Caco-2 (cell line): ENCODE measurements around the gene GPR3. TPM values are rescaled to one million over a fixed set of nuclear protein-coding genes. Genes with fewer than 3 reads are reported as not detected.

Experiments used
- BruUV-seq: library from RNA; stranded (reverse); fragments of 400-500 nt; replicated peaks from 2 replicates; lab custom pipeline; 2021; lab: Mats Ljungman, UMichigan
- CTCF ChIA-PET: fragments of 300-600 bp; sonication (Branson Sonifier 250); formaldehyde crosslinking; loops from one replicate; lab custom pipeline; 2022; ENCODE audit warnings: antibody characterized with exemption; lab: Charles Lee
- POLR2A ChIA-PET: fragments of 300-600 bp; sonication (Branson Sonifier 250); formaldehyde crosslinking; loops from one replicate; lab custom pipeline; 2022; ENCODE audit warnings: antibody characterized with exemption; lab: Charles Lee
- DNase-seq, 2 experiments: peaks; one replicate each; pipeline versions ENCODE4 v3.0.0 to v3.0.0-alpha.2; 2020 to 2022
- H3K27me3 ChIP-seq: replicated peaks from 2 replicates; pipeline ENCODE4 v1.6.0; 2011; ENCODE audit warnings: low read length; ENCODE audit not compliant: control insufficient read depth, insufficient read depth
- H3K36me3 ChIP-seq: 2 replicates; pipeline ENCODE4 v1.5.1; 2011; ENCODE audit warnings: low read length; ENCODE audit not compliant: control insufficient read depth, insufficient read depth
- H3K4me1 ChIP-seq: fragments of 250-450 bp; sonication (Bioruptor Pico); 2 replicates; pipeline ENCODE4 v1.5.1; 2020; ENCODE audit warnings: mild to moderate bottlenecking
- H3K4me3 ChIP-seq: 2 replicates; pipeline ENCODE4 v1.5.1; 2011; ENCODE audit warnings: low read depth, mild to moderate bottlenecking, control low read depth, low read length
- H3K9me3 ChIP-seq: fragments of 250-450 bp; sonication (Bioruptor Pico); 2 replicates; pipeline ENCODE4 v1.5.1; 2020; ENCODE audit warnings: mild to moderate bottlenecking, moderate library complexity
- H3K27ac Mint-ChIP-seq: one replicate; pipeline ENCODE4 v1.8.0; 2022; ENCODE audit warnings: mixed read lengths; ENCODE audit not compliant: unreplicated experiment
- H3K27me3 Mint-ChIP-seq: one replicate; pipeline ENCODE4 v1.8.0; 2022; ENCODE audit warnings: mixed read lengths; ENCODE audit not compliant: insufficient read depth, unreplicated experiment
- H3K36me3 Mint-ChIP-seq: one replicate; pipeline ENCODE4 v1.8.0; 2022; ENCODE audit warnings: mild to moderate bottlenecking, mixed read lengths; ENCODE audit not compliant: insufficient read depth, unreplicated experiment
- H3K4me1 Mint-ChIP-seq: one replicate; pipeline ENCODE4 v1.8.0; 2022; ENCODE audit warnings: low read depth, mixed read lengths; ENCODE audit not compliant: unreplicated experiment
- H3K4me3 Mint-ChIP-seq: one replicate; pipeline ENCODE4 v1.8.0; 2022; ENCODE audit warnings: mild to moderate bottlenecking, moderate library complexity, mixed read lengths; ENCODE audit not compliant: unreplicated experiment
- H3K9me3 Mint-ChIP-seq: one replicate; pipeline ENCODE4 v1.8.0; 2022; ENCODE audit warnings: mixed read lengths; ENCODE audit not compliant: unreplicated experiment
- intact Hi-C: fragments of 100-400 bp; cut with micrococcal nuclease; formaldehyde crosslinking; loops from one replicate; pipeline ENCODE4 v1.10.0; 2022; ENCODE audit not compliant: unreplicated experiment
- total RNA-seq: library from RNA; stranded (reverse); gene quantifications from 2 replicates; pipeline ENCODE4 v1.2.3, GENCODE V29; 2022
- TF ChIP-seq, protein P1 (sequence below), 2 experiments: fragments of 200-600 bp in 1 of 2; IDR thresholded peaks; 1 replicate in 1 of 2; 2 replicates in 1 of 2; pipeline versions ENCODE4 v1.5.1 to v1.8.0; 2011 to 2022; ENCODE audit warnings: antibody characterized with exemption in 1 of 2, control low read depth in 1 of 2, inconsistent platforms in 1 of 2, low read depth in 1 of 2, low read length in 1 of 2, mild to moderate bottlenecking in 1 of 2, moderate library complexity in 1 of 2; ENCODE audit not compliant: insufficient read depth in 1 of 2, severe bottlenecking in 1 of 2, unreplicated experiment in 1 of 2

Gene GPR3
- total RNA-seq, 1 experiment from 2014 or later, result 0.91 TPM

DNA sequence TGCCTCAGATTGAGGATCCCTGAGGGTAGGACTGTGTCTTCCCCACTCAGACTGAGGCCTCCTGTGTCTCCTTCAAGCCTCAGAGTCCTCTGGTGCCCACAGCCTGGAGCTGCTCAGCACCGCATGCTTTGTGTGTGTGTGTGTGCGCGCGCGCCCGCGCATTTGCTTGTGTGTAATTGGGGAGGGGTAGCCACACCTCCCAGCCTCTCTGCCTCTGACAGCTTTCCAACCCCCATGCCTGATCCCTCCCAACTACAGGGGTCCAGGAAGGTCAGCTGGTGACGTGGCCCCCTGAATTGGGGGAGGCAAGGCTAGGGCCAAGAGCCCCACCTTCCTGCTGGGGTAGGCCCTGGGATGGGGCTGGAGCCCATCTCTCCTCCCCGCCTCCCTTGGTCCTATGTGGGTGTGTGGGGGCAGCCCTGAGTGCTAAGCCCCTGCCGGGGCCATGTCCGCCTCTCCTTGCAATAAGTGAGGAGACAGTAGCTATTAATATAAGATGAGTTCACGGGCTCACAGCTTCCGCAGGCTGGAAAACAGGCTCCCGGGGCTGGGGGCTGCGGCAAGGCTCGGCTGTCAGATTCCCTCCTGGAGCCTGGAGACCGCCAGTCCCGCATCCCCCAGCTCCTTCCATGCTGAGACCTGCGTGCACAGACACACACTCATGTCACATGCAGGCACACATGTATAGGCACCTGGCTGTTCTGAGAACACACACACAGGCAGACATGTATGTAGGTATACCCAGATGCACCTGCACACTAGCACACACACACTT is 7.0 kb downstream of the GPR3 start:
- ChIA-PET CTCF (interaction anchor here (0.6 to 2.0 kb wide), 6 partner anchors 33 to 207 kb away, joined by 3 to 6 read pairs (median 4); partner anchors contain the start of gene MAP3K6), POLR2A (no interaction called here)
- H3K4me3 Mint-ChIP-seq, result no peak overlapping the region
- Histone ChIP-seq H3K36me3 (no peaks in the 10 kb centered on the region), H3K9me3 (no peaks in the 10 kb centered on the region), H3K4me3 (no peak overlapping the region), H3K4me1 (peaks cover 8% of the 10 kb centered on the region; the same call in 1 of the 2 replicates), H3K27me3 (no peaks in the 10 kb centered on the region)
- H3K36me3 Mint-ChIP-seq, result peaks cover 28% of the 10 kb centered on the region
- no TSS peak for BruUV-seq
- no peak for DNase-seq
- intact Hi-C loops, result no loop called here
- H3K9me3 Mint-ChIP-seq, result no peaks in the 10 kb centered on the region
- no peak overlapping the region for H3K27ac Mint-ChIP-seq
- H3K27me3 Mint-ChIP-seq, result no peaks in the 10 kb centered on the region
- peaks cover 6% of the 10 kb centered on the region for H3K4me1 Mint-ChIP-seq
- TF ChIP-seq, protein P1, sequence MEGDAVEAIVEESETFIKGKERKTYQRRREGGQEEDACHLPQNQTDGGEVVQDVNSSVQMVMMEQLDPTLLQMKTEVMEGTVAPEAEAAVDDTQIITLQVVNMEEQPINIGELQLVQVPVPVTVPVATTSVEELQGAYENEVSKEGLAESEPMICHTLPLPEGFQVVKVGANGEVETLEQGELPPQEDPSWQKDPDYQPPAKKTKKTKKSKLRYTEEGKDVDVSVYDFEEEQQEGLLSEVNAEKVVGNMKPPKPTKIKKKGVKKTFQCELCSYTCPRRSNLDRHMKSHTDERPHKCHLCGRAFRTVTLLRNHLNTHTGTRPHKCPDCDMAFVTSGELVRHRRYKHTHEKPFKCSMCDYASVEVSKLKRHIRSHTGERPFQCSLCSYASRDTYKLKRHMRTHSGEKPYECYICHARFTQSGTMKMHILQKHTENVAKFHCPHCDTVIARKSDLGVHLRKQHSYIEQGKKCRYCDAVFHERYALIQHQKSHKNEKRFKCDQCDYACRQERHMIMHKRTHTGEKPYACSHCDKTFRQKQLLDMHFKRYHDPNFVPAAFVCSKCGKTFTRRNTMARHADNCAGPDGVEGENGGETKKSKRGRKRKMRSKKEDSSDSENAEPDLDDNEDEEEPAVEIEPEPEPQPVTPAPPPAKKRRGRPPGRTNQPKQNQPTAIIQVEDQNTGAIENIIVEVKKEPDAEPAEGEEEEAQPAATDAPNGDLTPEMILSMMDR (IDR thresholded peaks at IDR 0.05; ENCODE audit: insufficient read depth in 1 of 2, low read depth in 1 of 2, low read length in 1 of 2, severe bottlenecking in 1 of 2, unreplicated experiment in 1 of 2), result no peak

DNA sequence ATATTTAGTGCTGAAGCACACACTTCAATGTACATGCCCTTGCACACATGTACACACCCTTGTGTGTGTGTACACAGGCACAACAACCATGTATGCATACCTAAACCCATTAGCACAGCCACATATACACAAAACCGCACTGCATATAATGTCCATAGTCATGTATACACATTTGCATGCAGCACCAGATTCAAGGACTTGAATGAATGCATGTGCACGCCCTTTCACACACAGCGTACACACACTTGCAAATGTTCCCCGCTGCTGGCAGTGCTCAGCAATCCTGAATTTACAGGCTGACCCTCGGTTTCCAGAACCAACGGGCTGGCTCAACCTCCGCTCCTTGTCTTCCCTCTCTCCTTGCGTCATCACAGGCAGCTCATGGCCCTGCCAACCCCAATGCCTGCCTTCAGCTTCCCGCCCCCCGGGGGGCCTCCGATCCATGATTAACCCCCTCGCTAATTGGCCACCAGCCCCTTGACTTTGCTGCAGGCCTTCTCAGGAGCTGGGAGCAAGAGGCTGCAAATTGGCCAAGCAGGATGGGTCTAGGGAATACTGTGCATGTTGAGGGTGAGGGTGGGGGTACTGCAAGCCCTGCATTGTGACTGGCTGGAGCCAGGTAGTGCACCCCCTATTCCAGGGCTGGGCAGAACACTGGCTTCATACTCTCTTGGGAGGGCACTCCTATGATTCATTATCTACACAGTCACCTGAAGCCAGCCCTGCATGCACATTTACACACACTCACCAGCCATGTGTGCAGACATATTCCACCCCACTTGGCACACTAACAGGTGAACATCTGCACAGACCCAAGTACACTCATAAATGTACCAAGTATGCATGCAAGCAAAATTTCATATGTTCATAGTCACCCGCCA is 7.9 kb downstream of the GPR3 start:
- Mint-ChIP-seq H3K4me1 (peaks cover 6% of the 10 kb centered on the region), H3K27me3 (no peaks in the 10 kb centered on the region), H3K27ac (no peak overlapping the region), H3K4me3 (no peak overlapping the region), H3K36me3 (peaks cover 28% of the 10 kb centered on the region), H3K9me3 (no peaks in the 10 kb centered on the region)
- H3K4me1 ChIP-seq, result peaks cover 8% of the 10 kb centered on the region; the same call in 1 of the 2 replicates
- TF ChIP-seq, protein P1 (IDR thresholded peaks at IDR 0.05; ENCODE audit: insufficient read depth in 1 of 2, low read depth in 1 of 2, low read length in 1 of 2, severe bottlenecking in 1 of 2, unreplicated experiment in 1 of 2), result no peak
- H3K4me3 ChIP-seq, result no peak overlapping the region
- no peak for DNase-seq
- H3K9me3 ChIP-seq, result no peaks in the 10 kb centered on the region
- no TSS peak for BruUV-seq
- no peaks in the 10 kb centered on the region for H3K27me3 ChIP-seq
- intact Hi-C loops, result no loop called here
- H3K36me3 ChIP-seq, result no peaks in the 10 kb centered on the region
- ChIA-PET CTCF (interaction anchor here (0.6 kb wide), 1 partner anchor 101 kb away, joined by 3 read pairs; no protein-coding TSS in a partner anchor), POLR2A (no interaction called here)

DNA sequence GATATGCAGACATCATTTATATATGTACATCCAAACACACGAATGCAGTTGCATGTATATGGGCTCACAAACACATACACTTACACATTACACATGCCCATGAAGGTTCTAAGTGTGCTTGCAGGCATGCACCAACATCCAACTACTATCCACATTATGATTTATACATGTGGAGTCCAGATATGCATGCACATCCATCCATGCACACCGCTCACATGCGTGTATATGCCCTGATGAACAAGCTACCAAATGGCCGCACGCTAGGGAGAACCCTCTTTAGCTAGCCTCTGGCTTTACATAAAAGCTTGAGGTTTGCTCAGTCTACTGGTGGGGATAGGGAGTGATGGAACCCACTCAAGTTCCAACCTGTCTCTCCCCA is 8.5 kb downstream of the GPR3 start:
- no peak overlapping the region for H3K27ac Mint-ChIP-seq
- no peak overlapping the region for H3K4me3 Mint-ChIP-seq
- BruUV-seq, result no TSS peak
- Histone ChIP-seq H3K4me3 (no peak overlapping the region), H3K36me3 (no peaks in the 10 kb centered on the region), H3K9me3 (no peaks in the 10 kb centered on the region), H3K27me3 (no peaks in the 10 kb centered on the region), H3K4me1 (peaks cover 8% of the 10 kb centered on the region; the same call in 1 of the 2 replicates)
- TF ChIP-seq, protein P1 (IDR thresholded peaks at IDR 0.05; ENCODE audit: insufficient read depth in 1 of 2, low read depth in 1 of 2, low read length in 1 of 2, severe bottlenecking in 1 of 2, unreplicated experiment in 1 of 2), result no peak
- intact Hi-C loops, result no loop called here
- DNase-seq, result no peak
- no peaks in the 10 kb centered on the region for H3K27me3 Mint-ChIP-seq
- peaks cover 6% of the 10 kb centered on the region for H3K4me1 Mint-ChIP-seq
- CTCF ChIA-PET, result no interaction called here
- no peaks in the 10 kb centered on the region for H3K9me3 Mint-ChIP-seq
- POLR2A ChIA-PET, result no interaction called here
- peaks cover 28% of the 10 kb centered on the region for H3K36me3 Mint-ChIP-seq
